Measurements from ENCODE around the gene DCN.

- TF ChIP-seq CTCF (IDR thresholded peaks at IDR 0.05) (no peak), POLR2A (IDR thresholded peaks at IDR 0.05) (no peak)
These were observed 28.0 kb upstream of the DCN start for GRCh38 chr12:91210618-91211017.
